Mucosa of descending colon (tissue), 3 donors: ENCODE measurements around the gene NAA20. TPM values are rescaled to one million over a fixed set of nuclear protein-coding genes. Genes with fewer than 3 reads are reported as not detected.

ENCODE experiments used
- ATAC-seq: fragments of 200-7000 bp; cut with Tn5 transposase; one replicate; pipeline ENCODE4 v1.9.1; 2020; ENCODE audit warnings: mild to moderate bottlenecking, moderate library complexity
- DNase-seq, 3 donors: peaks; one replicate each; pipeline ENCODE4 v3.0.0-alpha.2; 2020
- H3K36me3 ChIP-seq: fragments of 200-600 bp; one replicate; pipeline ENCODE4 v1.8.0; 2021; ENCODE audit warnings: low read depth, mild to moderate bottlenecking
- H3K4me1 ChIP-seq: fragments of 200-600 bp; one replicate; pipeline ENCODE4 v1.8.0; 2021; ENCODE audit warnings: low read depth, mild to moderate bottlenecking
- H3K4me3 ChIP-seq: fragments of 200-600 bp; one replicate; pipeline ENCODE4 v1.8.0; 2021; ENCODE audit warnings: mild to moderate bottlenecking
- H3K9me3 ChIP-seq: fragments of 200-600 bp; one replicate; pipeline ENCODE4 v1.8.0; 2021; ENCODE audit warnings: mild to moderate bottlenecking
- CTCF ChIP-seq: fragments of 200-600 bp; IDR thresholded peaks from one replicate; pipeline ENCODE4 v1.8.0; 2022; ENCODE audit warnings: antibody characterized with exemption, mild to moderate bottlenecking
- intact Hi-C, 2 donors: fragments of 100-400 bp; cut with DNase I in 1 of 2; cut with micrococcal nuclease in 1 of 2; formaldehyde crosslinking; loops; one replicate each; pipeline versions ENCODE4 v1.11.0 to v1.11.1; 2022; cut with DNase I, micrococcal nuclease
- total RNA-seq, 3 donors: library from RNA; stranded (reverse); fragmentation: NEBNext Ultra II Directional in 2 of 3; extraction: Animal tissue kit (Norgen Biotek cat#: 25700) in 2 of 3; gene quantifications; one replicate each; pipeline versions ENCODE4 v1.2.1 to v1.2.4, GENCODE V29; 2021 to 2023
- donor health status: DM: no; HTN: no; CAD: no; lungs with moderate emphysema.
- donor health status: DM: no; HTN: no; CAD: no.
- donor health status: DM: no; HTN: yes; CAD: no.

NAA20 gene
- total RNA-seq, 3 donors from 2014 or later: 38.7 to 46.6 (median 42.3) TPM

GRCh38 chr20:19974630-19975435 lies 42.3 kb upstream of the NAA20 start:
- no peaks in the 10 kb centered on the region for H3K36me3 ChIP-seq
- no peak for TF ChIP-seq CTCF
- ATAC-seq: peak; percentile 63
- peak; percentile 53 to 68 (median 61) for DNase-seq
- intact Hi-C loops: no loop called here
- H3K9me3 ChIP-seq: no peaks in the 10 kb centered on the region
- H3K4me1 ChIP-seq: peaks cover 4% of the 10 kb centered on the region
- H3K4me3 ChIP-seq: peak overlapping the region; percentile 9

- no peak for TF ChIP-seq CTCF
- ATAC-seq: no peak
- no peaks in the 10 kb centered on the region for H3K36me3 ChIP-seq
- H3K4me3 ChIP-seq: peak overlapping the region; percentile 9
- DNase-seq: peak in 1 of 3 donors; percentile 52
- no peaks in the 10 kb centered on the region for H3K9me3 ChIP-seq
- peaks cover 4% of the 10 kb centered on the region for H3K4me1 ChIP-seq
- intact Hi-C loops: no loop called here
These were observed 41.7 kb upstream of the NAA20 start for GRCh38 chr20:19975436-19975799.

GRCh38 chr20:19975901-19976300 lies 41.3 kb upstream of the NAA20 start:
- no peaks in the 10 kb centered on the region for H3K36me3 ChIP-seq
- no peaks in the 10 kb centered on the region for H3K9me3 ChIP-seq
- peak overlapping the region; percentile 9 for H3K4me3 ChIP-seq
- peaks cover 4% of the 10 kb centered on the region for H3K4me1 ChIP-seq
- no peak for TF ChIP-seq CTCF
- no peak for ATAC-seq
- no peak for DNase-seq
- intact Hi-C loops: no loop called here

GRCh38 chr20:19976595-19977372 lies 40.4 kb upstream of the NAA20 start:
- DNase-seq (no peak), ATAC-seq (peak; percentile 37)
- no peaks in the 10 kb centered on the region for H3K36me3 ChIP-seq
- intact Hi-C loops: no loop called here
- H3K9me3 ChIP-seq: no peaks in the 10 kb centered on the region
- no peak overlapping the region for H3K4me3 ChIP-seq
- TF ChIP-seq CTCF: no peak
- peaks cover 4% of the 10 kb centered on the region for H3K4me1 ChIP-seq

GRCh38 chr20:19977373-19977770 lies 39.8 kb upstream of the NAA20 start:
- intact Hi-C loops: no loop called here
- Histone ChIP-seq H3K36me3 (no peaks in the 10 kb centered on the region), H3K4me3 (no peak overlapping the region), H3K4me1 (peaks cover 4% of the 10 kb centered on the region), H3K9me3 (no peaks in the 10 kb centered on the region)
- no peak for DNase-seq
- ATAC-seq: no peak
- TF ChIP-seq CTCF: no peak
